Bone marrow (tissue), 2 donors: ENCODE data around the gene ZWINT.

Experiments
- DNase-seq, 2 donors: peaks; one replicate each; lab custom pipeline; 2025; lab: John Stamatoyannopoulos, UW

The ZWINT gene

DNA sequence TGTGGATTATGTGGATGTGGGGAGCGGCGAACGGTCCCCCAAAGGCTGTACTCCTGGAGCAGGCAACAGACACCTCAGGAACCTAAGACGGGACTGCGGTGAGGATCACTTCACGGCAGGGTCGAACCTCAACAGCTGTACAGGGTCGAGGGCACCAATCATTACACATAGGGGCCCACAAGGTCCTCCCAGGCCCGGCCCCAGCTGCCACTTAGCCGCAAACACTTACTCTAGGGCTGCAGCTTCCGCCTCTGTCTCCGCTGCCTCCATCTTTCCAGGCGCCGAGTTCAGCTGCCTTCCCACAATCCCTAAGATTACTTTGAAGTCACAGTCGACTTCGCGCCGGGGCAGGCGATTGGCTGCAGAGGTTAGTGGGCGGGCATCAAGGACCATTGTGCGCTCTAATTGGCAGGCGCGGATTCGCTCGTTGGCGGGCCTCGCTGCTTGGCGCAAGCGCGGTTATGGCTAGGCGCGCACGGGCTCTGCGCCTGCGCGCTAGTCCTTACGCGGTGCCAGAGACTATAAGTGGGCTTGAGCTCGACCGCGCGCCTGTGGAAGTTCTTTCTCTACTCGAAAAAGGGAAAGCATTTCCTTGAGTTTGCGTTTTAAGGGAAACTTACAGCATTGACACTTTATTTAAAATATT, at the start of gene ZWINT:
ZWINT (minus strand) TSS at position 293 of the 646 bp plus-strand sequence; CDS start at position 270, 23 bp downstream.
- DNase-seq: peak; percentile 79 to 91

GRCh38 chr10:56383806-56384205, 22.7 kb upstream of the ZWINT start:
- no peak for DNase-seq

DNA sequence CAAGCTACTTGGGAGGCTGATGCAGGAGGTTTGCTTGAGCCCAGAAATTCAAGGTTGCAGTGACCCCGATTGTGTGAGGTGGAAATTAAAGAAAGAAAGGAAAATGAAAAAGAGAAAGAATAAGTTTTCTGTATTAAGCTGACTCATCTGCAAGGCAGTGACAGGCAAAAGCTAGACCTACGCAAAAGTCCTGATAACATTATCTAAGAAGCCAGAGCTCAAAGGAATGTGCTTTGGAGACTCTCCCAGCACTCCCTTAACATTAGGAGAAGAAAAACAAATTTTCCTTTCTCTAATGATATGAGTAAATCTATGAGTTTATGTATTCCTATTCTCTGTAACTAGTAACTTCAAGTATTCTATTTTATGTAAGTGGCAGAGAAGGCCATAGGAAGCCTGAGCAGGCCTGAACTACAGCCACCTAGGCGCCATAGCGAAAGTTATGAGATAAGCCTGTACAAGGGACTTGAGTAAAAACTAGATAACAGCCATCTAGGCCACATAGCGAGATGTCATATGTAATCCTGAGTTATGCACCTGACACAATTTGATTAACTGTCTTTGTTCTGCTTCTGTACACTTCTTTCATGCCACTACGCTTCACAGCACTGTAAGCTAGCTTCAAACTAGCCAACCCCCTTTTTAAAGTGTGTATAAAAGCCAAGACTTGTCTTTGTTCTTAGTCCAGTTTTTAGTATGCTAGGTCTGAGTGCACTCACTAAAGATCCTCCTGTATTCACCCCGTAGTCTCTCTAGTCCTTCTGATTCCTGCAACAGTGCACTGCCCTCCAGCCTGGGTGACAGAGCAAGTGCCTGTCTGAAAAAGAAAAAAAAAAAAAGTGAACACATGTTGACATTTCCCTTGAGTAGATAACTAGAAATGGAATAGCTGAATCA, 9.4 kb upstream of the ZWINT start:
- DNase-seq: no peak

GRCh38 chr10:56360583-56360966, 484 bp downstream of the ZWINT start:
- no peak for DNase-seq

- no peak for DNase-seq
Measured at GRCh38 chr10:56359837-56360236, 1.2 kb downstream of the ZWINT start.

DNA sequence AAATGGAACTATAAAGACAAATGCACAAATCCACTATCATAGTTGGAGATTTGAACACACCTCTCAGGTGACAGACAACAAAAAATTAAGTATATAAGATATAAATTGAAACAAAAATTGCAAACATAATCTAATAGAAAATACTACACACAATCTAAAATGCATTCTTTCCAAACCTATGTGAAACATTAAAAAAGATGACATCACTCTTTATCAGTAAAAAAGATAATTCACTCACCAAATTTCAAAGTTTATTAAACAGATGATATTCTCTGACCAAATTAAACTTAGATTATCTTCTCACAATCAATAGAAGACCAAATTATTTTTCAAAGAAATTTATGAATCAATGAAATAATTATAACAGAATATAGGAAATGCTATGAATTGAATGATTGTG, 4.0 kb downstream of the ZWINT start:
- DNase-seq: no peak

- no peak for DNase-seq
Measured at GRCh38 chr10:56351909-56352630, 9.0 kb downstream of the ZWINT start.

DNA sequence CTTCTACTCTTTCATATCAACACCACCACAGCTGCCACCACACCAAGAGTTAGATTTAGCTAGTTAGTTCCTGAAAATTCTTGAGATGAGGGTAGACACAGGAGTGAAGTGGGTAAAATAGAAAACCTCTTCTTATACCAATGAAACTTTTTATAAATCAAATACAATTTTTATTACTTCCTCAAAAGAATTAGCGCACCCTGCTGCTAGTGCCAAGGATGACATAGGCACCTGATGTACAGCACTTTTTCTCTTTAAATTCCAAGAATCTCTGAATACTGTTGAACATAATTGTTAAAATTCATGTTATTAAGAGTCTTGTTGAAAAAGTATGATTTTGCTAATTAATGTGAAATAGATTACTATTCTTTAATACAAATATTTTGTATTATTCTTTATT, 11.4 kb downstream of the ZWINT start:
- no peak for DNase-seq

DNA sequence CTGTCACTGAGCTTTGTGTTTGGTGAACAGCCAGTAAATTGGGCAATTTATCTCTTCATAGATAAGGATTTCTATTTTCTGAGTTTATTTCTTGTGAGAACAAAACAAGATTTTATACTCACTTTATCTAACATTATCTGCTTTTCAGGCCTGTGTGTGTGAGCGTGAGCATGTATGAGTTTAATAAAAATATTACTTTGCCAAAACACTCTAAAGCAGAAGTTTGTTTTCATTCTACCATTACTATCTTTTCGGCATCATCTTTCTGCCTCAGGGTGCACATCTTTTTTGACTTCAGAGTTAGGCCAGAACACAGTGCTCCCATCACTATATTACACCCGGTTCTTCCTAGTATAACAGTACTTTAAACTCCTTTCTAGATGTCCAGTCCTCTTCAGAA, 13.0 kb downstream of the ZWINT start:
- DNase-seq: no peak

DNA sequence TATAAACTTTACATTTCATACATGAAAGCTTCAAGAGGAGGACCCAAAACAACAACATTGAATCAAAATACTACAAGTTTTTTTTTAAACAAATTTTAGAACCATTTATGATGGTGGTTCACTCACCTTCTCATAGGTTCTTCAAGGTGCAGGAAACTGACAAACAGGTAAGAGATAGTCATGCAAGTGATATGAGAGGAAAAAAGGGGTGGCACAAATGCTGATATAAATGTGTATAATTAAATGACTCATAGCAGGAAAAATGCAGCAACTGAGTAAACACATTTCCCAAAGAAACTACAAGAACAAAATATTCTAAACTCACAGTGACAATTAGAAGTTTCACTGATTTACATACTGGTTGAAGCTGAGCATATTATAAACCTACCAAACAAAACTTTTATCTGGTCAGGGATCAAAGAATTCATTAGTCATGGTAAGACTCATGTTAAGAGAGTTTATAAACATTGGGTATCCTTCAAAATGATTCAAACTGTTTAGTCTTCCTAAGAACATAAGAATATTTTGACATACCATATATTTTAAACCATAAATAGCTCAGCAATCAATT, 14.1 kb downstream of the ZWINT start:
- no peak for DNase-seq

DNA sequence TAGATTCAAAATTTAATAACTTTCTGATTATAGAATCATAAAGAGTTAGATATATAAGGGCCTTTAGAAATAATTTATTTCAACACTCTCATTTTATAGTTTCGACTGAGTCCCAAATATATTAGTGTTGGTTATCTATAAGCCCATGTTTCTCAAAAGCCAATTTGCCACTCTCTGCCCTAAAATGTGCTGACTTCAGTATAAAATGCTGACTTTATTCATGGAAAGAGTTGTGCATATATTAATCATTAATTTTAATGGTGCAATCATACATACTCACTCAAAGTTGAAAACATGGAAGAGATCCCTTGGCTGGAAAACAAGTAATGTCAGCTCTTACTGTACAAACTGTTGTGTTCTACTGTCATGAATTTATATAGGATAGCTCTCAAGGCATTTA, 19.4 kb downstream of the ZWINT start:
- DNase-seq: no peak

- DNase-seq: no peak
Measured at GRCh38 chr10:56329961-56330360, 31.1 kb downstream of the ZWINT start.

GRCh38 chr10:56327118-56327517, 33.9 kb downstream of the ZWINT start:
- no peak for DNase-seq

GRCh38 chr10:56319386-56319785, 41.7 kb downstream of the ZWINT start:
- no peak for DNase-seq

DNA sequence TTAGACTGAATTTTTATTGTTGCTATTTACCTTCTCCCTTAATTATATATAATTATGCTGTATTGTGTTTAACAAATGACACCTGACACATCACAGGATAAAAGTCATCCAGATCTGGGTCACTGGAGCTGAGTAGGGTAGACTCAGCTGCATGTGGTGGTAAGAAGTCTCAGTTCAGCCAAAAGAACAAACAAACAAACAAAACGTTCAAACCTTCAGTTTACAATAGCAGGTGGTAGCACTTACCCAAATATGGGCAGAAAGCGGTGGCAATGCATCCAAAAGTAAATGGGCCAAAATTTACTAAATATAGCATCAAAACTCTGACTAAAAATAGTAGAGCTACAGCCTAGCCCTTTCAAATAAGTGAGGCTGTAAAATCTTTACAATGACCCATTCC, 42.2 kb downstream of the ZWINT start:
- no peak for DNase-seq

DNA sequence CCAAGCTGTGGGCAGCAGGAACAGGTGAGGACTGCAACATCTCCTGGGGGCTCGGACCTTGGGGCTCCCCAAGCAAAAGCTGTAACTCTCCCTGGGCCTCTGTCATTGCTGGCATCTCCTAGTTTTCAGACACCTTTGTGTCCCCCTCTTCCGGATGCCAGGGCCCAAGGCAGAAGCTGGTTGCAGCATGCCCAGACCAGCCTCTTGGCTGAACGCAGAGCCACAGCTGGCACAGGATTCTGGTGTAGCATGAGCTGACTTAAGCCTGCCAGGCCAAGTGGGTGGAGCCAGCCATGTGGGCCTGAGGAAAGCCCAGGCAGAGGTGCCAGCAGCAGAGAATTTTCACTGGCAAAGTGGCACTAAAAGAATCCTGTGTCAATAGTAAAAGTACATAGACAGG, 43.5 kb downstream of the ZWINT start:
- no peak for DNase-seq

GRCh38 chr10:56316603-56317002, 44.5 kb downstream of the ZWINT start:
- DNase-seq: no peak
